Stimulated activated effector memory CD8-positive, alpha-beta T cell treated with anti-CD3 and anti-CD28 coated beads, Interleukin-12 subunit alpha, Interleukin-12 subunit beta, amount 100 ng/mL, for 72 hours (primary cell): ENCODE data around the gene NF2.

ENCODE experiments used
- ATAC-seq: fragments of 150-1000 bp; cut with Tn5 transposase; 2 replicates; pipeline ENCODE4 v1.10.0; 2021
- DNase-seq, 2 donors: peaks; one replicate each; pipeline ENCODE4 v3.0.0; 2021 to 2022; ENCODE audit warnings: low spot score in 2 of 2
- H3K27ac Mint-ChIP-seq: one replicate; pipeline ENCODE4 v1.8.0; 2022; ENCODE audit warnings: mild to moderate bottlenecking, mixed read lengths
- H3K36me3 Mint-ChIP-seq: one replicate; pipeline ENCODE4 v1.8.0; 2022; ENCODE audit warnings: mild to moderate bottlenecking, mixed read lengths
- H3K4me1 Mint-ChIP-seq: one replicate; pipeline ENCODE4 v1.8.0; 2022; ENCODE audit warnings: mixed read lengths
- H3K4me3 Mint-ChIP-seq: one replicate; pipeline ENCODE4 v1.8.0; 2022; ENCODE audit warnings: mild to moderate bottlenecking, mixed read lengths
- H3K9me3 Mint-ChIP-seq: one replicate; pipeline ENCODE4 v1.8.0; 2022; ENCODE audit warnings: mixed read lengths

NF2 gene

DNA sequence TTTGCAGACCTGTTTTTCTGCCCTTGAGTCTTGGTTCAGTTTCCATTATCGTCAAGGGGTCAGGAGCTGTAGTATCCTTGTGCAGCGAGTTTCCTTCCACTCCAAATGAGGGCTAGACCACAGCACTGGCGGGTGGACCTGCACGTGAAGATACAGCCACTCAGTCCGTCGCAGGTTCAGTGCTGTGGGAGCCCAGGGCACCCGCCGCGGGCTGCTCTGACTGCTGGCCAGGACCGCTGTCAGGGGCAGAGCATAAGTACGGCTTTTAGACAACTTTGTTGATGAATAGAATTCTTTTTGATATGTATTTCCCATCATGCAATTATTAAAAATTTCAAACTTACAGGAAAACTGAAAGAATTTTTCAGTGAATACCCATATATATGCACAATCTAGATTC lies 56.6 kb downstream of the NF2 start:
- peaks cover 69% of the 10 kb centered on the region for H3K36me3 Mint-ChIP-seq
- no peak overlapping the region for H3K4me3 Mint-ChIP-seq
- ATAC-seq (no peak), DNase-seq (no peak)
- no peak overlapping the region for H3K27ac Mint-ChIP-seq
- no peaks in the 10 kb centered on the region for H3K9me3 Mint-ChIP-seq
- H3K4me1 Mint-ChIP-seq = no peaks in the 10 kb centered on the region

DNA sequence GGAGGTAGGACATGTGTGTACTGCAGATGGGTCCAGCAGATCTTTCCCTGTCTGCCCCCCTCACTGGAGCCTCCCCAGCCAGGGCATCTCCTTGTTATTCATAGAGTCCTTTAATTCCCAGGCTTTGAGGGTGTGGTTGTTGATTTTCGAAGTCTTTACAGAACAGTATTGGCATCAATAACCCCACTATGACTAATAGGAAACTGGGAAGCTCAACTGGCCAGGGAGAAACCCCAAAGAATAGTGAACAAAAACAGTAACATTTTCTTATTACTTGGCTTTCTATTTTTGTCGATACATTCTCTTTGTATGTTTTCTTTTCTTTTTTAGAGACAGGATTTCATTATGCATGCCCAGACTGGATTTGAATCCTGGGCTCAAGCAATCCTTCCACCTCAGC lies 57.9 kb downstream of the NF2 start:
- ATAC-seq (no peak), DNase-seq (no peak)
- Mint-ChIP-seq H3K4me1 (no peaks in the 10 kb centered on the region), H3K9me3 (no peaks in the 10 kb centered on the region), H3K4me3 (no peak overlapping the region), H3K36me3 (peaks cover 69% of the 10 kb centered on the region), H3K27ac (peak overlapping the region; percentile 20)

DNA sequence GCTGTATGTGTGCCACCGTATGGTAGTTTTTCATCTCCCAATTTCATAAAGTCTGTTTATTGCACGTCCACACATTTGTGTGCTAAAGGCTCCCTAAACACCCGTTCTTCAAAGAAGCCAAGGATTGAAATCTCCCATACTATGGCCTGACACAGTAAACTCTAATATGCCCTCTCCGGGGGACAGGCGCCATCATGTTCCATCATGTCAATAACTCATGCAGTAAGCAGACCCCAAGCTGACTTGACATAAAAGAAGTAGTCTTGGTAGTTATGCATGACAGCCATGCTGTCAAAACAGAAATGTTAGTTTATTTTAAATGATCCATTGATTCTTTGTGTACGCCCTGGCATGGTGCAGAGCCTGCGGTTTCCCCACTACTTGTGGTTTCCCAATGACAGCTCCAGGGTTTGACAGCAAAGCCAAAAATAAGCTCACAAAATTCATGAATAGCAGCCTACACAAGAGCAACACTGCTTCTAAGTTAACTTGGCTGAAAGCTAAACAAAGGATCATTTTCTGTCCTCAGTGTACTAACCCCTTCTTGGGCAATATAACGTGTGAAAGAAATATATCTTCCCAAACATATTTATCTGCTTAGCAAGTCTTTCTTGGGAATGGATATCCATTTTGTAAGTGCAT lies 59.9 kb downstream of the NF2 start:
- H3K9me3 Mint-ChIP-seq = no peaks in the 10 kb centered on the region
- peaks cover 72% of the 10 kb centered on the region for H3K36me3 Mint-ChIP-seq
- no peak for ATAC-seq
- H3K27ac Mint-ChIP-seq = no peak overlapping the region
- no peak for DNase-seq
- H3K4me1 Mint-ChIP-seq = no peaks in the 10 kb centered on the region
- H3K4me3 Mint-ChIP-seq = no peak overlapping the region

DNA sequence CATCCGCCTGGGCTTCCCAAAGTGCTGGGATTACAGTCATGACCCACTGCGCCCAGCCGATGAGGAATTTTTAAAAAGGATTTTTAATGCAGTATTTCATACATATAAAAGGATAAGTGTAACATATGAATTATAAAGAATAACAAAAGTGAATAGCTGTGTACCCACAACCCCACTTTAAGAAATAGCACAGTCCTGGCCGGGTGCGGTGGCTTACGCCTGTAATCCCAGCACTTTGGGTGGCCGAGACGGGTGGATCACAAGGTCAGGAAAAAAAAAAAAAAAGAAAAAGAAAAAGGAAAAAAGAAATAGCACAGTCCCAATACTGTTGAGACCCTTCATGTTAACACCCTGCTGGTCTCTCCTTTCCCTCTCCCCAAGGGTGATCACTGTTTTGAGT lies 62.1 kb downstream of the NF2 start:
- no peak for DNase-seq
- Mint-ChIP-seq H3K4me1 (no peaks in the 10 kb centered on the region), H3K4me3 (no peak overlapping the region), H3K9me3 (no peaks in the 10 kb centered on the region), H3K36me3 (peaks cover 80% of the 10 kb centered on the region), H3K27ac (no peak overlapping the region)
- ATAC-seq = no peak

DNA sequence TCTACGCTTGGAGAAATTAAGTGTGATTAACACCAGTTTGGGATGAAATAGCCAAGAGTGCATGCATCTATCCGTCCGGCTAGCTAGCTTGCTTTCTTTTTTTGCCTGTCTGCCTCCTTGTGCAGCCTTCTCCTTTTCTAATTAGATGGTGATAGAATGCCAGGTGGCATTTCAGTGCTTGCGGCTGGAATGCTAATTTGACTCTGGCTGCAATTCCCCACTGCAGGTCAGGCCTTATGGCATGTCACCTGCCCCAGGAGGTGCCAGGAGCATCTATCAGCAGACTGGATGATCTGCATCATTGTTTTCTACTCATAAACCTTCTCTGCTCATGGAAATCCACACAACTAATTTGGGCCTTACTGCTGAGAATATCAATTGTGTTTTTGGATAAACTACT lies 65.2 kb downstream of the NF2 start:
- DNase-seq (no peak), ATAC-seq (no peak)
- Mint-ChIP-seq H3K36me3 (peaks cover 89% of the 10 kb centered on the region), H3K4me1 (no peaks in the 10 kb centered on the region), H3K9me3 (no peaks in the 10 kb centered on the region), H3K4me3 (no peak overlapping the region), H3K27ac (no peak overlapping the region)

DNA sequence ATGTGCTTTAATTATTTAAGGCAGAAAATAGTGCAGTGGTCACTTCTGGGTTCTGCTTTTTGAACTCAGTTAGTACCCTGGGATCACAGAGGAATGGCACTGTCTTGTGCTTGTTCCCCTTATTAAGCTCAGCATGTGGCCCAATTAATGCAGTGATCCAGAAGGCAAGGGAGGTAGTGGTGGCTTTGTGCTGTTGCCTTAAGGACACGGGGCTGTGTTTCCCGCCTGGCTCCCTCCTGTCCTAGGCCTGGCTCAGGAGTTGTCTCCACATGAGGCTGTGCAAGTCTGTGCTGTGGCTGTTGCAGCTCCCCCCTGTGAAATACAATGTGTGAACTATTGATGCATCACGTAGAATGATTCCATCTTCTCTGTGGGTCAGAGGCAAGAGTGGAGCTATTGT lies 67.2 kb downstream of the NF2 start:
- H3K4me3 Mint-ChIP-seq = no peak overlapping the region
- no peaks in the 10 kb centered on the region for H3K4me1 Mint-ChIP-seq
- DNase-seq (no peak), ATAC-seq (no peak)
- no peaks in the 10 kb centered on the region for H3K9me3 Mint-ChIP-seq
- peaks cover 94% of the 10 kb centered on the region for H3K36me3 Mint-ChIP-seq
- no peak overlapping the region for H3K27ac Mint-ChIP-seq

DNA sequence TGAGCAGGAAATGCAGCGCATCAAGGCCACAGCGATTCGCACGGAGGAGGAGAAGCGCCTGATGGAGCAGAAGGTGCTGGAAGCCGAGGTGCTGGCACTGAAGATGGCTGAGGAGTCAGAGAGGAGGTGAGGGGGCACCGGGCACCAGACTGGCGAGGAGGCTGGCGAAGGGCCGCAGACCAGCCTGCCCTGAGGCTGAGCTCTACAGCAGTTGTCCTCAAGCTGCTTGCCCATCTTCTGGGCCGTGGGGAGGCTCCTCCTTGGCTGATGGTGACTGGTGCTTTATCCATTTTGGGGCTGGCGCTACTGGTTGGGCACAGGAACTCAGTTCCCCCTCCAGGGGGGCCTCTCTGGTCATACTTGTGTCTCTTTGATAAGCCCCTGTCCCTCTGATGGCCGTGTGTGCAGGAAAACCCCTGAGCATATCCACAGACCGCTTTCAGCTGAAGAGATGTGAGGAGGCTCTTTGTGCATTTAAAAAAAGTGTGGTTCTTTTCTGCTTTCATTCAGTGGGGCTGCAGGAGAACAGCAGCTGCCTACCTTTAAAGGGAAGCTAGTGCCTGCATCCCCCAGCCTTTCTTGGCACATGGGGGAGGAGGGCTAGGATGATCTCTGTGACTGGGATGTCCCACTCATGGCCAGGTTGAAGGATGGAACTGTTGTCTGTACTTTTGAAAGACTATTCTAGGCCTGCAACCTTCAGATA lies 70.1 kb downstream of the NF2 start:
- H3K4me3 Mint-ChIP-seq = no peak overlapping the region
- no peaks in the 10 kb centered on the region for H3K4me1 Mint-ChIP-seq
- H3K36me3 Mint-ChIP-seq = peaks cover 96% of the 10 kb centered on the region
- no peak for DNase-seq
- ATAC-seq = no peak
- H3K27ac Mint-ChIP-seq = no peak overlapping the region
- no peaks in the 10 kb centered on the region for H3K9me3 Mint-ChIP-seq

DNA sequence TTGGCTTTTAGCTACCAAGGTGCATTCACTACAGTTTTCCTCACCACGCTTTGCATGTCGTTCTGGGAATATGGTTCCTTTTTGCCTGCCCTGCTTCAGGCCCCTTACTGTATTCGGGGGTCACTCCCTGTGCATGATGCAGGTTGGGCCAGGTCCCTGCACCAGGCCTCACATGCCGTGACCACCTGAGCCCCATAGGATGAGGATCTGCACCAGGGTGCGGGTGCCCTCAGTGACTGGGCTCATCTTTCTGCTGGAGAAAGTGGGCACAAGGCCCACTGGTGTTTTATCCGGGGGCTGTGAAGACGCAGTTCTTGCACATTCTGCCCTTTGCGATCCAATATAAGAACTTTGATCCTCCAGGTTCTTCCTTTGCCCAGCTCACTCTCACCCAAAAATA lies 70.7 kb downstream of the NF2 start:
- Mint-ChIP-seq H3K4me3 (no peak overlapping the region), H3K27ac (no peak overlapping the region), H3K4me1 (no peaks in the 10 kb centered on the region), H3K36me3 (peaks cover 96% of the 10 kb centered on the region), H3K9me3 (no peaks in the 10 kb centered on the region)
- ATAC-seq = no peak
- no peak for DNase-seq

DNA sequence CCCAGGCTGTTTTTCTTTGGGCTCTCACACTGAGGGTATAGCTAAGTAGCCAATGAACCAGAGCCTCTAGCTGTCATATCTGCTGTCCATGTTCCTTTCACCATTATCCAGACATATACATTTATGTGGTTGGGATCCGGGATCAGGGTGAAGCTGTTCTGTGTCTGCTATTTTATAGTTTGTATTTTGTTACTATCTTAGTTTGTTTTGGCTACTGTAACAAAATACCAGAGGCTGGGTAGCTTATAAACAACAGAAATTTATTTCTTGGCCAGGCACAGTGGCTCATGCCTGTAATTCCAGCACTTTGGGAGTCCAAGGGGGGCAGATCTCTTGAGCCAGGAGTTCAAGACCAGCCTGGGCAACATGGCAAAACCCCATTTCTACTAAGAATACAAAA lies 75.9 kb downstream of the NF2 start:
- Mint-ChIP-seq H3K4me1 (no peaks in the 10 kb centered on the region), H3K36me3 (peaks cover 93% of the 10 kb centered on the region), H3K9me3 (no peaks in the 10 kb centered on the region), H3K27ac (no peak overlapping the region), H3K4me3 (no peak overlapping the region)
- ATAC-seq (no peak), DNase-seq (no peak)

DNA sequence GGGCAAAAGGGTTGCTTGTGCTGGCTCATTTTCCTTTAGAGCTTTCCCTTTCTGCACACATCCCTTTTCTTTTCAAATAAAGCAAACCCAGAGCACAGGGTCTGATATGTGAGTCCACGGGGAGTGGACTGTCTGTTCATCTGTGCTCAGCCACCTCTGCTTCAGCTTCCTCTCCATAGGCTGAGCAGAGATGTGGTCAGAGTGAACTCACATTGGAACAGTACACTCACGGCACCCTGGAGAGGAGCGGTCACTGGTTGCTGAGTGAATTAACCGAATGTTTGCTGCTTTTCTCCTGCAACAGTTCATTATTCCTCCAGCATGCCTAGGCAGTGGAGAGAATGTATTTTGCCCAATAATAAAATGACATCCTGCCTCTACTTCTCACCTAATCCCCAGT lies 80.1 kb downstream of the NF2 start:
- no peak for DNase-seq
- H3K36me3 Mint-ChIP-seq = peaks cover 65% of the 10 kb centered on the region
- H3K27ac Mint-ChIP-seq = no peak overlapping the region
- no peaks in the 10 kb centered on the region for H3K4me1 Mint-ChIP-seq
- no peak for ATAC-seq
- H3K4me3 Mint-ChIP-seq = no peak overlapping the region
- H3K9me3 Mint-ChIP-seq = no peaks in the 10 kb centered on the region

DNA sequence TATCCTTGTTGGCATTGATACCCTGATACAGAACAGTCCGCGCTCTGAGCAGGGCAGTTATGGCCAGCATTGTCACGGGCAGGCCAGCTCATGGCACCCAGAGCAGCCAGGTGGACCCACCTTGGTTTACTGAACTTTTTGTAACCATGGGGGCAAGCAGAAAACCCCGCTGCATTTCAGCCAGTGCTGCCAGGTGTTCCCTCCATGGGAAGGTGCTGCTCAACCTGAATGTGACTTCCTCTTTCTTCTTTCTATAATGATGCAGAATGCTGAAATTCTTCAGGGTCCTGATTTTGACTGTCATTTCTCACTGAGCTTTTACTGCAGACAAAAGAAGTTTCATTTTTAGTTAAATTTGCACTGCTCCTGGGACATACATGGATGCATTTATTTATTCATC lies 80.8 kb downstream of the NF2 start:
- Mint-ChIP-seq H3K4me3 (no peak overlapping the region), H3K36me3 (peaks cover 60% of the 10 kb centered on the region), H3K4me1 (no peaks in the 10 kb centered on the region), H3K9me3 (no peaks in the 10 kb centered on the region), H3K27ac (no peak overlapping the region)
- ATAC-seq (no peak), DNase-seq (no peak)

DNA sequence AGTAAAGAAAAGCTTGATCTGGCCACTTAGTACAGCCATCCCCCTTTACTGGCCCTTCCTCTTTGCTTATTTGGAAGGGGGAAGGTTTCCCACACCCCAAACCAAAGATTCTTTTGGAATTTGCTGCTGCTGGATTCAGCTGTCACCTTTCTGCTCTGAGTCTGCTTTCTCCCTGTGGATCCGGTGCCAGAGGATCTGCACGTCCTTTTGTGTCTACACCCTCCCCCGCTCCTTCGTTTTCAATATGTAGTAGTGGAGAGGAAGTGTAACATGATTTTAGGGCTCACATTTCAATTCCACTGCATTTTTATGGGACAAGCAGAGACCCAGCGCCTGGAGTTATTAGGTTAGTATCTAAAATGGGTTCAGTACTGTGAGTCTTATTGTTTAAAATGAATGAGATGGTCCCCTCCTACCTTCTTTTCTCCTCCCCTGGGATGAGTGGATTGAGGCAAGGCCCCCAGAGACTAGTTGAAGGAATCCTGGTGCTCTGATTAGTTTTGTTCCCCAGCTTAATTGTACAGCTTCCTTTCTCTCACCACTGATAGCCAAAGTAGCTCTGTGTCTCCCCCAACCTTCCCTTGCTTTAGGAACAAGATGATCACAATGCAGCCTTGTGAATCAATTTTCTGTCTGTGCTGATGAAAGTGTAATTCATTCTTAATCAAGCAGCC lies 85.9 kb downstream of the NF2 start:
- Mint-ChIP-seq H3K36me3 (peaks cover 32% of the 10 kb centered on the region), H3K4me3 (no peak overlapping the region), H3K4me1 (no peaks in the 10 kb centered on the region), H3K9me3 (no peaks in the 10 kb centered on the region), H3K27ac (no peak overlapping the region)
- ATAC-seq (no peak), DNase-seq (no peak)

DNA sequence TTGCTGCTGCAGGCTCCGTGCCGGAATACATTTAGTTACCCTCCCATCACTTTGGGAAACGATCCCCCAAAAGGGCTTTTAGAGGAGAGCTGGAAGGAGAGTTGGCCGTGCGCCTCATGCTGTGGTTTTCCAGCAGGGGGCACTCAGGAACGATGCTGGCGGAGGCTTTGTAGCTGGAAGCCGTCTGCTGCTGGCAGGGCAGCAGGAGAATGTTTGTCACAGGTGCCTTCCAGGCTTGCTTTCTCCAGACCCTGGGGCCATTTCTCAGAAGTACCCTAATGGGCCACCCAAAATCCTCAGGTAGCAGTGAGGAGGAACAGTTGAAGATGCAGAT lies 86.4 kb downstream of the NF2 start:
- Mint-ChIP-seq H3K4me1 (no peaks in the 10 kb centered on the region), H3K36me3 (peaks cover 30% of the 10 kb centered on the region), H3K9me3 (no peaks in the 10 kb centered on the region), H3K4me3 (no peak overlapping the region), H3K27ac (no peak overlapping the region)
- DNase-seq (no peak), ATAC-seq (no peak)

DNA sequence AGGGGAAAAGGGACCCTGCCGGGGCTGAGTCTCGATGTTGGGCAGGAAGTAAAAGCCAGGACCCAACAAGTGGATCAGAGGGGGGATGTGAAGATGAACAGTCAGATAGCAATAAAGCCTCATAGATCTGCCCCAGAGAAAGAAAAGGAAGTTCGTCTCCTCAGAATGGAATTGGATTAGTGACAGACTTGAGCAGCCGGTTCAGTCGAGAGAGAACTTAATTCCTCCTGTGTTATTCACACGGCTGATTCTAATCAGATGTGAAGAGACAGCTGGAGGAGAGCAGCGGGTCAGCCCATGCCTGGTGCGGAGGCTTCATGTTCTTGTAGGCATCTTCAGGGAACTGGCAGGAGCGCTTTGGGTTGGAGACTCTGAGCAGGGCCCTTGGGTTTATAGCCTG lies 87.0 kb downstream of the NF2 start:
- Mint-ChIP-seq H3K9me3 (no peaks in the 10 kb centered on the region), H3K27ac (peak overlapping the region; percentile 23), H3K4me3 (no peak overlapping the region), H3K36me3 (peaks cover 37% of the 10 kb centered on the region), H3K4me1 (no peaks in the 10 kb centered on the region)
- DNase-seq = no peak
- ATAC-seq = no peak

DNA sequence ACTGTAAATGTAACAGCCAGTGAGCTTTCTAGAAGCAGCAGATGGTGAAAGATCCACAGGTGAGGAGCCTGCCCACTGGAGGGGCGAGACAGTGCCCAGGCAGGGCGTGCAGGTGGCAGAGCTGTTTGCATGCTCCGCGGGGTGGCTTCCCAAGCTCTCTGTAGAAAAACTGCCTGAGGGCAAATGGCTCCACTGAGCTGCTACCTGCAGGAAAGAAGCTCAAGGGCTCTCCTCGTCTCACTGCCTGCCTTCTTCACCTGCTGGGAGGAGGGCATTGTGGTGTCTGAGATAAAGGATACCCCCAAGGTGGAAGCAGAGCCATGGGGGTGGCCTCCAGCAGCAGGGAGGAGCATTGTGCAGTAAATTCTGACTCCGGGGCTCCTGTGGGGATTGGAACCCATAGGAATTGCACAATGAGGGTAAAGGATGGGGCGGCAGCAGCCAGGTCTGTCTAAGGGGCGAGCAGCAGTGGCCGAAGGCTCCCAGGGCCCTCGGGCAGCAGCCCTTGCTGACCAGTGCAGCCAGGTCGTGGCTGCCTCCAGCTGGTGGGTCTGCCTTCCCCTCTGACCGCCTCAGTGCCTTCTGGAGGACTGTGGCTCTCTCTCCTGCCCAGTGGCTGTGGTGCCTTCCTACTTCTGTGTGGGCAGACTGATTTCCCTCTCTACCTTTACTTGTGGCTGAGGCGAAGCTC lies 88.3 kb downstream of the NF2 start:
- H3K4me3 Mint-ChIP-seq = no peak overlapping the region

DNA sequence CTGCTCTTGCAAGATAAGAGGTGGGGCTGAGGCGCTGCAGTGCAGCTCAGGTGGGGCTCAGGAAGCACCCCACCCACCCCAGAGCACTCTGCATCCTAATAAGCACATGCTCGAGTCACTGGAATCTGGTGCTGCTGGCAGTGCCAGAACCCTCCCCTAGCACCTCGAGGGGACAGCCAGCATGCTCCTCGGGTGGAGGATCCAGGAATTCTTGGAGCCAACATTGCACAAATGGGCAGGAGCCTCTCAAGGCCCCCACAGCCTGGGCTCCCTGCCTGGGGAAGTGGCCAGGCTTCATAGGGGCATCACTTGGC lies 88.9 kb downstream of the NF2 start:
- ATAC-seq (no peak), DNase-seq (no peak)
- Mint-ChIP-seq H3K9me3 (no peaks in the 10 kb centered on the region), H3K36me3 (peaks cover 44% of the 10 kb centered on the region), H3K4me3 (no peak overlapping the region), H3K4me1 (no peaks in the 10 kb centered on the region), H3K27ac (peak overlapping the region; percentile 45)

More for the DNA sequence above, 88.3 kb downstream of the NF2 start:
- ATAC-seq (no peak), DNase-seq (no peak)
- Mint-ChIP-seq H3K9me3 (no peaks in the 10 kb centered on the region), H3K27ac (peak overlapping the region; percentile 45), H3K4me1 (no peaks in the 10 kb centered on the region), H3K36me3 (peaks cover 46% of the 10 kb centered on the region)
